ENCODE data around the gene ZNF823.

Gene ZNF823

GRCh38 chr19:11737964-11738745 lies 591 bp downstream of the ZNF823 start:
- DNase-seq (ENCODE audit: low spot score) = peak; percentile 38

GRCh38 chr19:11736696-11737095 lies 2.0 kb downstream of the ZNF823 start:
- peak; percentile 84 for DNase-seq (ENCODE audit: low spot score)

- no peak for DNase-seq (ENCODE audit: low spot score)
Observed at GRCh38 chr19:11735375-11735774, 3.4 kb downstream of the ZNF823 start.

GRCh38 chr19:11729586-11729985 lies 9.2 kb downstream of the ZNF823 start:
- DNase-seq (ENCODE audit: low spot score) = no peak

- no peak for DNase-seq (ENCODE audit: low spot score)
Observed at GRCh38 chr19:11722414-11722813, 16.3 kb downstream of the ZNF823 start.

DNA sequence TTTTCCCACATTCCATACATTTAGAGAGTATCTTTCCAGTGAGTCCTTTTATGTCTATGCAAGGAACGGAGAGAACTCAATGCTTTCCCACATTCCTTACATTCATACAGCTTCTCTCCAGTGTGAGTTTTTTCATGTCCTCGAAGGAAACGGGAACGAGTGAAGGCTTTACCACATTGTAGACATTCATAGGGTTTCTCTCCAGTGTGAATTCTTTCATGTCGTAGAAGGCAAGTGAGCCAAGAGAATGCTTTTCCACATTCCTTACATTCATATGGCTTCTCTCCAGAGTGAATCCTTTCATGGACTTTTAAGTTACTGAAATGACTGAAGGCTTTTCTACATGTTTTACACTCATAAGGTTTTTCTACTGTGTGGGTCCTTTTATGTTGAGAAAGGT lies 17.1 kb downstream of the ZNF823 start:
- no peak for DNase-seq (ENCODE audit: low spot score)

GRCh38 chr19:11710313-11710712 lies 28.4 kb downstream of the ZNF823 start:
- no peak for DNase-seq (ENCODE audit: low spot score)

GRCh38 chr19:11708457-11708856 lies 30.3 kb downstream of the ZNF823 start:
- no peak for DNase-seq (ENCODE audit: low spot score)

GRCh38 chr19:11705474-11705873 lies 33.3 kb downstream of the ZNF823 start:
- no peak for DNase-seq (ENCODE audit: low spot score)

DNA sequence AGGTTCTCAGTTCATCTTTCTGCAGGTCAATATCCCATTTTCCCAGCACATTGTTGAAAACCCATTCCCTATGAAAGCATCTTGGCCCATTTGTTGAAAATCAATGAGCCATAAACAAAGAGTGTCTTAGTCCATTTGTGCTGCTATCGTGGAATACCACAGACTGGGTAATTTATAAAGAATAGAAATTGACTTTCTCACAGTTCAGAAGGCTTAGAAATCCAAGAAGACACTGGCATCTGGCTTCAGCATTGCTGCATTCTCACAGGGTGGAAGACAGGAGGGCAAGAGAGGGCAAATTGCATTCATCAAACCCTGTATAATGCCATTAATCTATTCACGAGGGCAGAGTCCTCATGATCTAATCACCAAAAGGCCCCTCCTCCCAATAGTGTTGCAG lies 34.1 kb downstream of the ZNF823 start:
- no peak for DNase-seq (ENCODE audit: low spot score)

- DNase-seq (ENCODE audit: low spot score) = peak; percentile 53
Observed at GRCh38 chr19:11699931-11700794, 38.6 kb downstream of the ZNF823 start.

GRCh38 chr19:11698231-11698630 lies 40.5 kb downstream of the ZNF823 start:
- no peak for DNase-seq (ENCODE audit: low spot score)

DNA sequence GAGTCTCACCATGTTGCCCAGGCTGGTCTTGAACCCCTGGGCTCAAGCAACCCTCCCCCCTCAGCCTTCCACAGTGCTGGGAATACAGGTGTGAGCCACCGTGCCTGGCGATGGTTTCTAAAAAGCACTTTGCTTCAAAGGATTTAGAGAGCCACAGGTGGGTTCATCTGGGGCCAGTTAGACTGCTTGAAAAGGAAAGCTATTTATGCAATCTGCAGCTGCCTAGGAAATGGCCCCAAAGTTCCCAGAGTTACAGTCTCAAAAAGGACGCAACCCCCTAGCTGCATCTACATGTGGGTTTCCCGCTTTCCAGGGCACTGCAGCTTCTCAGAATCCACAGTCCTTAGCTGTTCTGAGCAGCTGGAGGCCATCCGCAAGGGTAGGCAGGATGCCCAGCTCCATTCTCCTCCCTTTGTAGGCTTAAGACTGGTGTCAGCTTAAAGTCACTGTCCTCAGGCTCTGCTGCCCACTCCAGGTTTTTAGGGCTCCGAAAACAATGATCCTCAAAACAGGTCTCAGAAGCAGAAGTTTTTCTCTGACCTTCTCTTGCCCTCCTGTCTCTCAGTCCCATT lies 41.4 kb downstream of the ZNF823 start:
- no peak for DNase-seq (ENCODE audit: low spot score)

- DNase-seq (ENCODE audit: low spot score) = peak; percentile 94
Observed at GRCh38 chr19:11694533-11695439, 44.0 kb downstream of the ZNF823 start.

DNA sequence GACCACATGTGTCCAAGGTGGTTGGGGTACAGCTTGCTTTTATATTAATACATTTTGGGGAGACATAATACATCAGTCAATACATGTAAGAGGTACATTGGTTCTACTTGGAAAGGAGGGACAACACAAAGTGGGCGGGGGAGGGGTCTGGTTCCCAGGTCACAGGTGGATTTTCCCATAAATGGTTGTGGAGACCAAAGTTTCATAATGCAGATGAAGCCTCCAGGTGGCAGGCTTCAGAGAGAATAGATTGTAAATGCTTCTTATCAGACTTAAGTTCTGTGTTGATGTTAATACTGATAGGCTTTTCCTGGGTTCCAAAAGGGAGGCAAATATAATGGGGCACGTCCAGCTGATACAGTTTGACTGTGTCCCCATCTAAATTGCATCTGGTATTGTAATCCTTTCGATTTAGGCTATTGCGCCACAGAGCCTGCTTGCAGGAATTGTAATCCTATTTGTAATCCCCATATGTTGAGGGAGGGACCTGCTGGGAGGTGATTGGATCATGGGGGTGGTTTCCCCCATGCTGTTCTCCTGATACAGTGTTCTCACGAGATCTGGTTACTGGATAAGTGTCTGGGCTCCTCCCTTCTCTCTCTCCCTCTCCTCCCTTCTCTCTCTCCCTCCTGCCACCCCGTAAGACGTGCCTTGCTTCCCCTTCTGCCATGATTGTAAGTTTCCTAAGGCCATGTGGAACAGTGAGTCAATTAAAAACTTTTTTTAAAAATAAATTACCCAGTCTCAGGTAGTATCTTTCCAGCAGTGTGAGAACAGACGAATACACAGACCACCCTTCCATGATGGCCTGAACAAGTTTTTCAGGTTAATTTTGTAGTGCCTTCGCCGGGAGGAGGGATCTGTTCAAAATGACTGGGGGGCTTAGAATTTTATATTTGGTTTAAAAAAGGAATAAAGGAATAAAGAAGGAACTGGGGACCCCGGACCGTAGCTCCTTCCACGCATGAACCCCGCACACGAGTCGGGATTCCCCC lies 44.9 kb downstream of the ZNF823 start:
- DNase-seq (ENCODE audit: low spot score) = peak; percentile 59

DNA sequence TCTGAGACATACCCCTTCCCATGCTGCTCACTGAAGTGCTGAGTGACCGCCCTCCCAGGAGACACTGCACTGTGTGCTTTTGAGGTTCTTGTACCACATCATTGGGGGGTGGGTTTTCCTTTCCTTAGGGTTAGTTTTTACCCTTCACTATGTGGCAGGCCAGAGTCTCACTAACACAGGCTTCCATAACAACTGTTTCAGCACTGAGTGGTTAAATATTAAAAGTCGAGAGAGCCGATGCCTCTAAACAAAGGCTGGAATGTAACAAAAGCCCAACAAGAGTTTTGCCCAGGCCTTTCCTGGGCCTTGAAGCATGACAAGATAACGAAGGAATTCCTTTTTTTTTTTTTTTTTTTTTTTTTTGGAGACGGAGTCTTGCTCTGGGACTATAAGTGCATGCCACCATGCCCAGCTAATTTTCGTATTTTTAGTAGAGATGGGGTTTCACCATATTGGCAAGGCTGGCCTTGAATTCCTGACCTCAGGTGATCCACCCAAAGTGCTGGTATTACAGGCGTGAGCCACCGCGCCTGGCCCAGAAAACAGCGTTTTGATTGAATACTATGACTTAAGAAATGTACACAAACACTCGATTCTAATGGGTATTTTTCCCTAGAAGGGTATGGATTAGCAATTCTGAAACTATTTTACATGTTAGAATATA lies 46.5 kb downstream of the ZNF823 start:
- no peak for DNase-seq (ENCODE audit: low spot score)

- DNase-seq (ENCODE audit: low spot score) = no peak
Observed at GRCh38 chr19:11685676-11686650, 52.8 kb downstream of the ZNF823 start.

DNA sequence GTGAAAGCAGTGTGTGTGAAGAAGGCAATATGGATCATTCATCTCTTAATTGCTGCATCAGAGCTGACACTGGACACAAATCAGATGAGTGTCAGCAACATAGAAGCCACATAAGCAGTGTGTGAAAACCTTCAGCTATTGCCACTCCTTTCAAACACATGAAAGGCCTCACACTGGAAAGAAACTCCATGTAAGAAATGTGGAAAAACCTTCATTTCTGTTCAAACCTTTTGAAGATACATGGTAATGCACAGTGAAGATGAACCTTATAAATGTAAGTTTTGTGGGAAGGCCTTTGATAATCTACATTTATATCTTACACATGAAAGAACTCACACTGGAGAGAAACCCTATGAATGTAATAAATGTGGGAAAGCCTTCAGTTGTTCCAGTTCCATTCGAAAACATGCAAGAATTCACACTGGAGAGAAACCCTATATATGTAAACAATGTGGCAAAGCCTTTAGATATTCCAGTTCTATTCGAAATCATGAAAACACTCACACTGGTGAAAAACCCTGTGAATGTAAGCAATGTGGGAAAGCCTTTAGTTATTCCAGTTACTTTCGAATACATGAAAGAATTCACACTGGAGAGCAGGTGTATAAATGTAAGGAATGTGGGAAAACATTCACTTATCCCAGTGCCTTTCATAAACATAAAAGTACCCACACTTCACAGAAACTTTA lies 53.6 kb downstream of the ZNF823 start:
- DNase-seq (ENCODE audit: low spot score) = no peak
